Measurements from ENCODE around the gene ATP5IF1. TPM values are rescaled to one million over a fixed set of nuclear protein-coding genes. Genes with fewer than 3 reads are reported as not detected.

Gene ATP5IF1
- total and polyA plus RNA-seq, 9 of the 15 experiments (the other 6 are each of a cell fraction or from before 2014, with no cell fraction given) = 292 to 1,422 (median 388) TPM

- peak; percentile 96 for TF ChIP-seq TAF1 (IDR thresholded peaks at IDR 0.05; ENCODE audit: control insufficient read depth, extremely low read depth, insufficient read depth, low read length, severe bottlenecking)
- TF ChIP-seq, protein P1, sequence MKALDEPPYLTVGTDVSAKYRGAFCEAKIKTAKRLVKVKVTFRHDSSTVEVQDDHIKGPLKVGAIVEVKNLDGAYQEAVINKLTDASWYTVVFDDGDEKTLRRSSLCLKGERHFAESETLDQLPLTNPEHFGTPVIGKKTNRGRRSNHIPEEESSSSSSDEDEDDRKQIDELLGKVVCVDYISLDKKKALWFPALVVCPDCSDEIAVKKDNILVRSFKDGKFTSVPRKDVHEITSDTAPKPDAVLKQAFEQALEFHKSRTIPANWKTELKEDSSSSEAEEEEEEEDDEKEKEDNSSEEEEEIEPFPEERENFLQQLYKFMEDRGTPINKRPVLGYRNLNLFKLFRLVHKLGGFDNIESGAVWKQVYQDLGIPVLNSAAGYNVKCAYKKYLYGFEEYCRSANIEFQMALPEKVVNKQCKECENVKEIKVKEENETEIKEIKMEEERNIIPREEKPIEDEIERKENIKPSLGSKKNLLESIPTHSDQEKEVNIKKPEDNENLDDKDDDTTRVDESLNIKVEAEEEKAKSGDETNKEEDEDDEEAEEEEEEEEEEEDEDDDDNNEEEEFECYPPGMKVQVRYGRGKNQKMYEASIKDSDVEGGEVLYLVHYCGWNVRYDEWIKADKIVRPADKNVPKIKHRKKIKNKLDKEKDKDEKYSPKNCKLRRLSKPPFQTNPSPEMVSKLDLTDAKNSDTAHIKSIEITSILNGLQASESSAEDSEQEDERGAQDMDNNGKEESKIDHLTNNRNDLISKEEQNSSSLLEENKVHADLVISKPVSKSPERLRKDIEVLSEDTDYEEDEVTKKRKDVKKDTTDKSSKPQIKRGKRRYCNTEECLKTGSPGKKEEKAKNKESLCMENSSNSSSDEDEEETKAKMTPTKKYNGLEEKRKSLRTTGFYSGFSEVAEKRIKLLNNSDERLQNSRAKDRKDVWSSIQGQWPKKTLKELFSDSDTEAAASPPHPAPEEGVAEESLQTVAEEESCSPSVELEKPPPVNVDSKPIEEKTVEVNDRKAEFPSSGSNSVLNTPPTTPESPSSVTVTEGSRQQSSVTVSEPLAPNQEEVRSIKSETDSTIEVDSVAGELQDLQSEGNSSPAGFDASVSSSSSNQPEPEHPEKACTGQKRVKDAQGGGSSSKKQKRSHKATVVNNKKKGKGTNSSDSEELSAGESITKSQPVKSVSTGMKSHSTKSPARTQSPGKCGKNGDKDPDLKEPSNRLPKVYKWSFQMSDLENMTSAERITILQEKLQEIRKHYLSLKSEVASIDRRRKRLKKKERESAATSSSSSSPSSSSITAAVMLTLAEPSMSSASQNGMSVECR (CRISPR knock-in tag; IDR thresholded peaks at IDR 0.05) = peak; percentile 41; the same call in 1 of the 2 replicates
- TF ChIP-seq, protein P2, sequence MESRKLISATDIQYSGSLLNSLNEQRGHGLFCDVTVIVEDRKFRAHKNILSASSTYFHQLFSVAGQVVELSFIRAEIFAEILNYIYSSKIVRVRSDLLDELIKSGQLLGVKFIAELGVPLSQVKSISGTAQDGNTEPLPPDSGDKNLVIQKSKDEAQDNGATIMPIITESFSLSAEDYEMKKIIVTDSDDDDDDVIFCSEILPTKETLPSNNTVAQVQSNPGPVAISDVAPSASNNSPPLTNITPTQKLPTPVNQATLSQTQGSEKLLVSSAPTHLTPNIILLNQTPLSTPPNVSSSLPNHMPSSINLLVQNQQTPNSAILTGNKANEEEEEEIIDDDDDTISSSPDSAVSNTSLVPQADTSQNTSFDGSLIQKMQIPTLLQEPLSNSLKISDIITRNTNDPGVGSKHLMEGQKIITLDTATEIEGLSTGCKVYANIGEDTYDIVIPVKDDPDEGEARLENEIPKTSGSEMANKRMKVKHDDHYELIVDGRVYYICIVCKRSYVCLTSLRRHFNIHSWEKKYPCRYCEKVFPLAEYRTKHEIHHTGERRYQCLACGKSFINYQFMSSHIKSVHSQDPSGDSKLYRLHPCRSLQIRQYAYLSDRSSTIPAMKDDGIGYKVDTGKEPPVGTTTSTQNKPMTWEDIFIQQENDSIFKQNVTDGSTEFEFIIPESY (CRISPR knock-in tag; IDR thresholded peaks at IDR 0.05) = no peak
- TF ChIP-seq ETV5 (CRISPR knock-in tag; IDR thresholded peaks at IDR 0.05; ENCODE audit: low read depth) = 0 out of 2 replicates have a peak, but pooled peaks have one; percentile 49
- TF ChIP-seq SUPT5H (IDR thresholded peaks at IDR 0.05) = peak; percentile 93
- TF ChIP-seq SMARCB1 (IDR thresholded peaks at IDR 0.05; ENCODE audit: insufficient read length, low read depth) = no peak
- no peak for TF ChIP-seq HDAC6 (IDR thresholded peaks at IDR 0.05; ENCODE audit: low read depth, low read length)
- no peak for TF ChIP-seq POLR3G (IDR thresholded peaks at IDR 0.05; ENCODE audit: extremely low read depth, insufficient read length, insufficient replicate concordance)
- 0 out of 2 replicates have a peak, but pooled peaks have one; percentile 22 for TF ChIP-seq ZNF76 (CRISPR knock-in tag; IDR thresholded peaks at IDR 0.05; ENCODE audit: borderline replicate concordance)
- TF ChIP-seq SP1 (CRISPR knock-in tag; IDR thresholded peaks at IDR 0.05) = peak; percentile 68
- TF ChIP-seq, protein P3, sequence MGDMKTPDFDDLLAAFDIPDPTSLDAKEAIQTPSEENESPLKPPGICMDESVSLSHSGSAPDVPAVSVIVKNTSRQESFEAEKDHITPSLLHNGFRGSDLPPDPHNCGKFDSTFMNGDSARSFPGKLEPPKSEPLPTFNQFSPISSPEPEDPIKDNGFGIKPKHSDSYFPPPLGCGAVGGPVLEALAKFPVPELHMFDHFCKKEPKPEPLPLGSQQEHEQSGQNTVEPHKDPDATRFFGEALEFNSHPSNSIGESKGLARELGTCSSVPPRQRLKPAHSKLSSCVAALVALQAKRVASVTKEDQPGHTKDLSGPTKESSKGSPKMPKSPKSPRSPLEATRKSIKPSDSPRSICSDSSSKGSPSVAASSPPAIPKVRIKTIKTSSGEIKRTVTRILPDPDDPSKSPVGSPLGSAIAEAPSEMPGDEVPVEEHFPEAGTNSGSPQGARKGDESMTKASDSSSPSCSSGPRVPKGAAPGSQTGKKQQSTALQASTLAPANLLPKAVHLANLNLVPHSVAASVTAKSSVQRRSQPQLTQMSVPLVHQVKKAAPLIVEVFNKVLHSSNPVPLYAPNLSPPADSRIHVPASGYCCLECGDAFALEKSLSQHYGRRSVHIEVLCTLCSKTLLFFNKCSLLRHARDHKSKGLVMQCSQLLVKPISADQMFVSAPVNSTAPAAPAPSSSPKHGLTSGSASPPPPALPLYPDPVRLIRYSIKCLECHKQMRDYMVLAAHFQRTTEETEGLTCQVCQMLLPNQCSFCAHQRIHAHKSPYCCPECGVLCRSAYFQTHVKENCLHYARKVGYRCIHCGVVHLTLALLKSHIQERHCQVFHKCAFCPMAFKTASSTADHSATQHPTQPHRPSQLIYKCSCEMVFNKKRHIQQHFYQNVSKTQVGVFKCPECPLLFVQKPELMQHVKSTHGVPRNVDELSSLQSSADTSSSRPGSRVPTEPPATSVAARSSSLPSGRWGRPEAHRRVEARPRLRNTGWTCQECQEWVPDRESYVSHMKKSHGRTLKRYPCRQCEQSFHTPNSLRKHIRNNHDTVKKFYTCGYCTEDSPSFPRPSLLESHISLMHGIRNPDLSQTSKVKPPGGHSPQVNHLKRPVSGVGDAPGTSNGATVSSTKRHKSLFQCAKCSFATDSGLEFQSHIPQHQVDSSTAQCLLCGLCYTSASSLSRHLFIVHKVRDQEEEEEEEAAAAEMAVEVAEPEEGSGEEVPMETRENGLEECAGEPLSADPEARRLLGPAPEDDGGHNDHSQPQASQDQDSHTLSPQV (IDR thresholded peaks at IDR 0.05) = no peak; the same call in 1 of the 2 replicates
- TF ChIP-seq ZNF507 (tag; conservative IDR thresholded peaks at IDR 0.05) = no peak
- peak; percentile 58; the same call in 1 of the 2 replicates for TF ChIP-seq MBD2 (IDR thresholded peaks at IDR 0.05; ENCODE audit: borderline replicate concordance, low read depth)
- TF ChIP-seq, protein P4, sequence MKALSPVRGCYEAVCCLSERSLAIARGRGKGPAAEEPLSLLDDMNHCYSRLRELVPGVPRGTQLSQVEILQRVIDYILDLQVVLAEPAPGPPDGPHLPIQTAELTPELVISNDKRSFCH (CRISPR knock-in tag; IDR thresholded peaks at IDR 0.05) = no peak
- TF ChIP-seq, protein P4 (tag; IDR thresholded peaks at IDR 0.05) = no peak
- no peak for TF ChIP-seq ZNF668 (CRISPR knock-in tag; IDR thresholded peaks at IDR 0.05)
- peak; percentile 82 for TF ChIP-seq PML (IDR thresholded peaks at IDR 0.05; ENCODE audit: low read length)
These were observed 3.2 kb upstream of the ATP5IF1 start, which contains the start of gene DNAJC8 (continued) for GRCh38 chr1:28232558-28233263.

Data from K562 (cell line).